ENCODE data around the gene SLC10A7.

DNA sequence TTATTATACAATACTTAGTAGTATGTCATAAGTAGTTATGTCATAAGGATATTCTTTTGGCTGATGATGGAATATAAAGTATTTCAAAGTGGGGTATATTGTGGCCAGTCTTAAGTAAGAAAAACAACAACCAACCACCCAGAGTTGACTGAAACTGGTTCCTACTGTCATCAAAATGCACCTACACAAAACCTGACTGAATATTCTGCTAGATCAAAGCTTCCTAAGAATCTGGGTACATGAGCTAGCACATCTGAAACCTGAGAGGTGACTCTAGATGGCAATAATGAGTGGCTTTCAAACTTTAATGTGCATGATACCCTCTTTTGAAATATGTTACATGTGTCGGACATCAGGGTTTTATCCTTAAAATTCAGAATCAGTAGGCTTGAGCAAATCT is 247.0 kb downstream of the SLC10A7 start:
- TF ChIP-seq, protein P1, sequence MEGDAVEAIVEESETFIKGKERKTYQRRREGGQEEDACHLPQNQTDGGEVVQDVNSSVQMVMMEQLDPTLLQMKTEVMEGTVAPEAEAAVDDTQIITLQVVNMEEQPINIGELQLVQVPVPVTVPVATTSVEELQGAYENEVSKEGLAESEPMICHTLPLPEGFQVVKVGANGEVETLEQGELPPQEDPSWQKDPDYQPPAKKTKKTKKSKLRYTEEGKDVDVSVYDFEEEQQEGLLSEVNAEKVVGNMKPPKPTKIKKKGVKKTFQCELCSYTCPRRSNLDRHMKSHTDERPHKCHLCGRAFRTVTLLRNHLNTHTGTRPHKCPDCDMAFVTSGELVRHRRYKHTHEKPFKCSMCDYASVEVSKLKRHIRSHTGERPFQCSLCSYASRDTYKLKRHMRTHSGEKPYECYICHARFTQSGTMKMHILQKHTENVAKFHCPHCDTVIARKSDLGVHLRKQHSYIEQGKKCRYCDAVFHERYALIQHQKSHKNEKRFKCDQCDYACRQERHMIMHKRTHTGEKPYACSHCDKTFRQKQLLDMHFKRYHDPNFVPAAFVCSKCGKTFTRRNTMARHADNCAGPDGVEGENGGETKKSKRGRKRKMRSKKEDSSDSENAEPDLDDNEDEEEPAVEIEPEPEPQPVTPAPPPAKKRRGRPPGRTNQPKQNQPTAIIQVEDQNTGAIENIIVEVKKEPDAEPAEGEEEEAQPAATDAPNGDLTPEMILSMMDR (conservative IDR thresholded peaks at IDR 0.05 in 1 of 2, IDR thresholded peaks at IDR 0.05 in 1 of 2; ENCODE audit: low read depth in 1 of 2, low read length in 2 of 2): no peak
- no peak for TF ChIP-seq EZH2 (IDR thresholded peaks at IDR 0.05; ENCODE audit: low read length, missing control alignments)
